ENCODE data around the gene ACTN3.
"Not testable (repeated sequence)": the region's sequence is repeated elsewhere in the genome, so short reads cannot be mapped to it uniquely, and the experiment has no call there.

ACTN3 gene

GRCh38 chr11:66546368-66546965 lies at the start of gene ACTN3:
TSS of gene ACTN3 (plus strand) at chr11:66546903. CDS start at chr11:66546938, 35 bp downstream.
- no peak for DNase-seq (ENCODE audit: low read depth)

GRCh38 chr11:66497206-66497605 lies 49.5 kb upstream of the ACTN3 start:
- no peak for DNase-seq (ENCODE audit: low read depth)

GRCh38 chr11:66498506-66498905 lies 48.2 kb upstream of the ACTN3 start:
- DNase-seq (ENCODE audit: low read depth) = no peak

- DNase-seq (ENCODE audit: low read depth) = no peak
Observed at GRCh38 chr11:66505276-66505816, 41.4 kb upstream of the ACTN3 start.

- DNase-seq (ENCODE audit: low read depth) = no peak
Observed at GRCh38 chr11:66509131-66509561, 37.6 kb upstream of the ACTN3 start.

GRCh38 chr11:66510271-66510989 lies 36.3 kb upstream of the ACTN3 start, which contains the start of gene BBS1:
TSS of gene BBS1 (plus strand) at chr11:66510635. CDS start at chr11:66510660, 25 bp downstream.
- DNase-seq (ENCODE audit: low read depth) = peak; percentile 54

- DNase-seq (ENCODE audit: low read depth) = no peak
Observed at GRCh38 chr11:66510990-66511339, 35.7 kb upstream of the ACTN3 start.

- DNase-seq (ENCODE audit: low read depth) = no peak
Observed at GRCh38 chr11:66523611-66524010, 23.1 kb upstream of the ACTN3 start.

GRCh38 chr11:66524304-66525040 lies 22.2 kb upstream of the ACTN3 start:
- no peak for DNase-seq (ENCODE audit: low read depth)

GRCh38 chr11:66529069-66529468 lies 17.6 kb upstream of the ACTN3 start:
- no peak for DNase-seq (ENCODE audit: low read depth)

- no peak for DNase-seq (ENCODE audit: low read depth)
Observed at GRCh38 chr11:66529655-66530054, 17.0 kb upstream of the ACTN3 start.

- no peak for DNase-seq (ENCODE audit: low read depth)
Observed at GRCh38 chr11:66530927-66531709, 15.6 kb upstream of the ACTN3 start.

GRCh38 chr11:66531841-66532240 lies 14.9 kb upstream of the ACTN3 start:
- DNase-seq (ENCODE audit: low read depth) = no peak

GRCh38 chr11:66532784-66533183 lies 13.9 kb upstream of the ACTN3 start:
- DNase-seq (ENCODE audit: low read depth) = no peak

- no peak for DNase-seq (ENCODE audit: low read depth)
Observed at GRCh38 chr11:66539170-66539869, 7.4 kb upstream of the ACTN3 start.

- no peak for DNase-seq (ENCODE audit: low read depth)
Observed at GRCh38 chr11:66539870-66540213, 6.9 kb upstream of the ACTN3 start.

- not testable (repeated sequence) for DNase-seq (ENCODE audit: low read depth)
Observed at GRCh38 chr11:66540598-66540997, 6.1 kb upstream of the ACTN3 start.

GRCh38 chr11:66541892-66542291 lies 4.8 kb upstream of the ACTN3 start:
- no peak for DNase-seq (ENCODE audit: low read depth)

- DNase-seq (ENCODE audit: low read depth) = no peak
Observed at GRCh38 chr11:66542362-66542761, 4.3 kb upstream of the ACTN3 start.

- peak; percentile 17 for DNase-seq (ENCODE audit: low read depth)
Observed at GRCh38 chr11:66543263-66544107, 3.2 kb upstream of the ACTN3 start.

Measured in GM04504 (cell line).